ENCODE measurements around the gene SNAI3.
A peak's percentile ranks its signal among the peaks of the same experiment; 100 is the strongest.

Gene SNAI3

GRCh38 chr16:88703486-88704309 is 17.4 kb upstream of the SNAI3 start:
- DNase-seq: peak; percentile 90 to 97

GRCh38 chr16:88702371-88703210 is 16.3 kb upstream of the SNAI3 start:
- peak; percentile 65 to 73 for DNase-seq

GRCh38 chr16:88701581-88702370 is 15.5 kb upstream of the SNAI3 start:
- no peak for DNase-seq

GRCh38 chr16:88700636-88701482 is 14.6 kb upstream of the SNAI3 start:
- DNase-seq: peak; percentile 97

GRCh38 chr16:88700322-88700635 is 14.0 kb upstream of the SNAI3 start:
- DNase-seq: no peak

- no peak for DNase-seq
Measured at GRCh38 chr16:88699180-88699579, 12.9 kb upstream of the SNAI3 start.

GRCh38 chr16:88698646-88699045 is 12.3 kb upstream of the SNAI3 start:
- no peak for DNase-seq

GRCh38 chr16:88697831-88698615 is 11.7 kb upstream of the SNAI3 start:
- DNase-seq: no peak

GRCh38 chr16:88697116-88697830 is 11.0 kb upstream of the SNAI3 start:
- DNase-seq: no peak

- DNase-seq: no peak
Measured at GRCh38 chr16:88696441-88696840, 10.1 kb upstream of the SNAI3 start.

- DNase-seq: no peak
Measured at GRCh38 chr16:88695753-88696152, 9.4 kb upstream of the SNAI3 start.

- DNase-seq: peak in 1 of 2 donors; percentile 77
Measured at GRCh38 chr16:88695218-88695617, 8.9 kb upstream of the SNAI3 start.

GRCh38 chr16:88694221-88695087 is 8.1 kb upstream of the SNAI3 start:
- no peak for DNase-seq

- DNase-seq: no peak
Measured at GRCh38 chr16:88693420-88694177, 7.3 kb upstream of the SNAI3 start.

GRCh38 chr16:88692861-88693260 is 6.6 kb upstream of the SNAI3 start:
- DNase-seq: no peak

GRCh38 chr16:88691924-88692560 is 5.7 kb upstream of the SNAI3 start:
- peak; percentile 86 to 97 for DNase-seq

GRCh38 chr16:88691129-88691813 is 5.0 kb upstream of the SNAI3 start:
- no peak for DNase-seq

Measured in inflammatory macrophage (primary cell).